GM20431 (cell line): ENCODE measurements around the gene NOTCH1.

Experiments
- in situ Hi-C: fragments of 300-500 bp; cut with MseI, MboI; formaldehyde crosslinking; loops from one replicate; pipeline ENCODE4 v1.15.0; 2020; ENCODE audit warnings: low sequenced_read_pairs; ENCODE audit not compliant: unreplicated experiment

Gene NOTCH1

DNA sequence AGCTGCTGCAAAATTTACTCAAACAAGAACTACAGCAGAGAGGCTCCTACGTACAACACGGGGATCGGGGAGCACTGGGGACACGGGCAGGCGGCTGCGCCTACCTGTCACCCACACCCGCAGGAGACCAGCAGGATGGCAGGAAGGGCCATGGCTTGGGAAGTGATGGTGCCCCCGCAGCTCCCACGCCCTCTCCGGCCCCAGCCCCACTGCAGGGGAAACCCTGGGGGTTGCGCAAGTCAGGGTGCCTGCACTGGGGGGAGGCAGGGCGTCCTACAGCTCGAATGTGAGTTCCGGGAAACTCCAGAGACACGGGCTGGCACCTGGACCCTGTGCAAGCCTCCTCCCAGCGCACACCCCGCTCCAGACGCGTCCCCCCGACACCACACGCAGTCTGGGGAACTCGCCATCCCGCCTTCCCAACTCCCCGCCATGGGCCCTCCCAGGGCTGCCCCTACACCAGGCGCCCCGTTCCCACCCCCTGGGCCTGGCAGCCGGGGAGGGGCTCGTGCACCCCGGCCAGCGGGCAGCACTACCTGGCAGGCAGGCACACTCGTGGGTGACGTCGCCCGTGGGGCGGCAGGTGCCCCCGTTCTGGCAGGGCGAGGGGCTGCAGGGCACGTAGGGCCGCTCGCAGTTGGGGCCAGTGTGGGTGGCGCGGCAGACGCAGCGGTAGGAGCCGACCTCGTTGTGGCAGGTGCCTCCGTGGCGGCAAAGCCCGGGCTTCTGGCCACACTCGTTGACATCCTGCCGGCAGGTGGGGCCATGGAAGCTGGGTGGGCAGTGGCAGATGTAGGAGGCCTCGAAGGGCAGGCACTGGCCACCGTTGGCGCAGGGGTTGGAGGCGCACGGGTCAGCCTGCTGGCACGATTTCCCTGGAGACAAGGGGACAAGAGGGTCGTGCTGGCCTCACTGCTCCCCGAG, 23.3 kb downstream of the NOTCH1 start:
- in situ Hi-C loops, result no loop called here

DNA sequence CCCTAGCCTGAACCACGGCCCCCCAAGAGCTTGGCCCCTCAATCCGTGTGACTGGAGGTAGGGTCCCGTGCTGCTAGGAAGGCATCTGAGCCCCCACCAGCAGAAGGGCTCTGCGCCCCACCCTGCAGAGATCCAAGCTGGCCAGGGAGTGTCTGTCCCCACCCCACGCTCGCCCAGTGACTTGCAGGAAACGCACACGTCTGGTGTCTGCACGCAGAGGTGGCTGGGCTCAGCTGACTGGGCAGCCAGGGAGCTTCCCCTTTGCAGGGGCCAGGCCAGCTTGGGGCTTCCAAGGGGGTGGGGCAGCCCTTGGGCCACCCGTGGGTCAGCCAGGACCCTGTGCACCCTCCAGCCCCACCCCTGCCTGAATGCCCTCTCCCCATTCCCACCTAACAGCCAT, 24.3 kb downstream of the NOTCH1 start:
- in situ Hi-C loops, result no loop called here

DNA sequence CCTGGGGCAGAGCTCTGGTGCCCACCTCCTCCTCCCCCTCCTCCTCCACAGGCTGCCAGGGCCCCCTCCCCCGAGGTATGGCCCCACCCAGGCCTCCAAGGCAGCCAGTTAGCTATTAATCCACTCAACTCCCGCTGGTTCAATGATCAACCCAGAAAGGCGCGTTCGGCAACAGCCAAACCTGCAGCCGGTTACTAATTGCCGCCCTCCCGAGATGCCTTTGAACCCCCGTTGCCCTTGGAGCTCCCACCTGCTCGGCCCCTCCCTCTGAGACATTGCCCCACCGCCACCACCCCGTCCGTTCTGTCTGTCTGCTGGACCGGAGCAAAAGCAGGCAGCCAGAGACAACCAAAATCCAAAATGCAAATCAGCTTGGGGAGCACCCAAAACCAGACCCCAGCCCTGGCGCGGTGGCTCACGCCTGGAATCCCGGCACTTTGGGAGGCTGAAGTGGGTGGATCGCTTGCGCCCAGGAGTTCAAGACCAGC, 25.8 kb downstream of the NOTCH1 start:
- in situ Hi-C loops, result no loop called here

DNA sequence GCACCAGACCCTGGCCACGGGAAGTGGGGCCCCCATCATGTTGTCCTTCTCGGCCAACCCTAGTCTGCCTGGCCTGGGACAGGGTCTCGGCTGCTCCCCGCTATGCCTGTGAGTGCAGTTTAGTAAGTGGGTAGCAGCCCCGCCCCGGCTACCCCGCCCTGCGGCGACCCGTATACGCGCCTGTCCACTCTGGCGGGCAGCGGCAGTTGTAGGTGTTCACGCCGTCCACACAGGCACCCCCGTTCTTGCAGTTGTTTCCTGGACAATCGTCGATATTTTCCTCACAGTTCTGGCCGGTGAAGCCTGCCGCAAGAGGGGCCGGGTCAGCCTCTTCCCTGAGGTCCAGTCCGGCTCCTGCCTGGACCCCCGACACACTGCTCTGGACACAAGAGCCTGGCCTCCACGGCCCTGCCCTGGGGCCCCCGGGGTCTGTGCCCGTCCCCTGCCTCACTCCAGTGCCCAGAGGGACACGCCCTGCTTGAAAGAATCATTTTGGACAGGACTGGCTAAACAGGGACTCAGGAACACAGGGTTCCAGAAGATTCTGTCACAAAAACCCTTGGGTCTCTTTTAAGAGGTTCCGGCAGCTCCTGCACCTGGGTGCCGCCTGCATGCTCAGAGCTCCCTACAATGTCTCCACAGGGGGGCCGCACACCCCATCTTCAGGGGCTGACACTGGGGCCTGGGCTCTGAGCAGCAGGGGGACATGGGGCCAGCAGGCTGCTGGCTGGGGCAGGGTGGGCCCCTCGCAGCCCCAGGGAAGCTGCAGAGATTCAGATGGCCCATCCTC, 26.4 kb downstream of the NOTCH1 start:
- in situ Hi-C loops, result no loop called here

DNA sequence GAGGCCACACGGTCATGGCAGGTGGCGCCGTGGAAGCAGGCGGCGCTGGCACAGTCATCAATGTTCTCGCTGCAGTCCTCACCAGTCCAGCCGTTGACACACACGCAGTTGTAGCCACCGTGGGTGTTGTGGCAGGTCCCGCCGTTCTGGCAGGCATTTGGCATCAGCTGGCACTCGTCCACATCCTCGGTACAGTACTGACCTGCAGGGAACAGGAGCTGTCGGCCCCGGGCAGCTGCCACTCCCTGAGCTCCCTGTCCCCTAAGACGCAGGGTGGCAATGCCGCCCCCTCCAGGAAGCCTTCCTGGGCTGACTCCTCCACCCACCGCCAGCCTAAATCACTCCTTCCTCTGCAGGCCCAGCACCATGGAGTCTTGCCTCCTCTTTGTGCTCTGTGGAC, 27.2 kb downstream of the NOTCH1 start:
- in situ Hi-C loops, result no loop called here

DNA sequence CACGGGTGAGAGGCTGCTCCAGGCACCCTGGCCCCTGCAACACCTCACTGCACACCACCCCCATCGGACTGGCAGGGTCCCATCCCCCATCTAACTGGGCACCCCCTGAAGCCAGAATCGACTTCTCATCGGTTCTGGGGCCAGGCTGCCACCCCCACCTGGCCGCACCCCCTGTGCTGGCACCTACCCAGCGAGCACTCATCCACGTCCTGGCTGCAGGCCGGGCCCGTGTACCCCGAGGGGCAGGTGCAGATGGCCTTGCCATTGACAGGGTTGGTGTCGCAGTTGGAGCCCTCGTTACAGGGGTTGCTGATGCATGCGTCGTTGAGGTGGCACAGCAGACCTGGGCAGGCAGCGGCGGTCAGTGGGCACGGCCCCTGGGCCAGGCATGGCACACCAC, 27.9 kb downstream of the NOTCH1 start:
- in situ Hi-C loops, result no loop called here

DNA sequence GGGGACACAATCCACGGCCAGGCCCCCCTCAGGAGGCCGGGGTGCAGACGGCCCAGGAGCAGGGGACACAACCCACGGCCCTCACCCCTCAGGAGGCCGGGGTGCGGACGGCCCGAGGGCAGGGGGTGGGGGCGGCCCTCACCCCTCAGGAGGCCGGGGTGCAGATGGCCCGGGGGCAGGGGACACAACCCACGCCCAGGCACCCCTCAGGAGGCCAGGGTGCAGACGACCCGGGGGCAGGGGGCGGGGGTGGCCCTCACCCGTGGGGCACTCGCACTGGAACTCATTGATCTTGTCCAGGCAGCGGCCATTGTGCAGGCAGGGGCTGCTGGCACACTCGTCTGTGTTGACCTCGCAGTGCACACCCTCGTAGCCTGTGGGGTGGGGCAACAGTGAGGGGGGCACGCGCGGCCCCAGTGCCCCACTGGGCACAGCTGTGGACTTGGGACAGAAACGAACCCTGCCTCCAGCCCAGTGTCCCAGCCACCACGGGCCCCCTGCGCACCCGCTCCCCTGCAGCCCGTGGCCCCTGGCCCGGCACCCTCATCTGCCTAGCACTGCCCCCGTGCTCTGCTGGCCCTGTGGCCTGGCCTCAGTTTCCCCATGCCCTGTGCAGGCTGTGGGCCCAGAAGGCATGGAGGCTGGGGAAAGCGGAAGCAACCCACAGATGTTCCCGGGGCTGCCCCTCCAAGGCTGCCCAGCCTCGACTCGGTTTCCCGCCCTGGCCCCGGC, 28.7 kb downstream of the NOTCH1 start:
- in situ Hi-C loops, result no loop called here

DNA sequence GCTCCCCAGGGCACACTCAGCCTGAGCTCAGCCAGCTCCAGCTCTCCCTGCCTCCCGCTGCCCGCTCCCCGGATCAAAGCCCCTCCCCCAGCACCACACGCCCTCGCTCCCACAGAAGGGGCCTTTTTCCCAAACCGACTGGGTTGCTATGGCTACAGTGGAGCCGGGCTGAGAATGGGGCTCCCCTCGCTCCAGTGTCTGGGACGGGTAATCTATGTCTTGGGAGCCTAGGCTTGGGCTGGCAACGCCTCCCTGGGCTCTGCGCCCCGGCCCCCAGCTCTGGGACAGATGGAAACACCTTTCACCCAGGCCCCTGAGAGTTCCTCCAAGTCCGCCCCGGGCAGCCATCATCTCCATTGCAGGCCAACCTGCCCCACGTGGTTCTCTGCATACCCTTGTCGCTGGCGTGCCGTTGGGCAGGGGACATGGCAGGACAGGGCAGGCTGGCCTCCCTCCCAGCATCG, 29.6 kb downstream of the NOTCH1 start:
- in situ Hi-C loops, result no loop called here

DNA sequence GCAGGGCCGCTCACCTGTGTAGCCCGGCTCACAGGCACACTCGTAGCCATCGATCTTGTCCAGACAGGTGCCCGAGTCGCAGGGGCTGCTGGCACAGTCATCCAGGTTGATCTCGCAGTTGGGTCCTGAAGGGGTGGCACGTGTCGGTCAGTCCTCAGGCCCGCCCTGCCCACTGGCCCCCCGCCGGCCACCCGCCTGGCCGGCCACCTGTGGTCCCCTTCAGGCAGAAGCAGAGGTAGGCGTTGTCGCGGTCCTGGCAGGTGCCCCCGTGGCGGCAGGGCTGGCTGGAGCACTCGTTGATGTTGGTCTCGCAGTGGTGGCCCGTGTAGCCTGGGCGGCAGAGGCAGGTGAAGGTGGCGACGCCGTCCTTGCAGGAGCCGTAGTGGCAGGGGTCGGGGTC, 30.6 kb downstream of the NOTCH1 start:
- in situ Hi-C loops, result no loop called here

DNA sequence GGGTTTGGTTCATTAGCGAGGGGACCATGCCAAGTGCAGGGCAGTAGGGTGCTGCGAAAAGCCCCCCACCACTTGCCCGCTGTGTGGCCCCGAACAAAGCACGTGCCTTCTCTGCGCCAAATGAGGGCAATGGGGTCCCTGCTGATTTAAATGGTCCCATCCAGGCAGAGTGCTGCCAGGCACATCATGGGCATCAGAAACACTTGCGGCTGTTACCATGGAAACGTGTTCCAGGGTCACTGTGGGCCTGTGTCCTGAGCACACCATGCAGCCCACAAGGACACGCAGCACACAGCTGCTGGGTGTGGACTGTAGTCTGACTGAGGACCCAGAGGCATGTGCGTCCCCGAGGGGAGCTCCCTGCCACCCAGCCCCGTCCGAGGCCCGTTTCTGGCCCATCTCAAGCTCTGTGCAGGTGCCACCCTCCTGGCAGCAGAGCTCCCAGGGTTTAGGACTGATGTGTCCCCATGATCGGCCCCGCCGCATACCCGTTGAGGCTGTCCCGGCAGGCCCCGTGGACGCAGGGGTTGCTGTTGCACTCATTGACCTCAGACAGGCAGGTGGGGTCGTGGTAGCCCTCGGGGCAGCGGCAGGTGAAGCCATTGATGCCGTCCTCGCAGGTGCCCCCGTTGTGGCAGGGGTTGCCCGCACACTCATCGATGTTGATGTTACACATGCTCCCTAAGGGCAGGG, 31.7 kb downstream of the NOTCH1 start:
- in situ Hi-C loops, result no loop called here

DNA sequence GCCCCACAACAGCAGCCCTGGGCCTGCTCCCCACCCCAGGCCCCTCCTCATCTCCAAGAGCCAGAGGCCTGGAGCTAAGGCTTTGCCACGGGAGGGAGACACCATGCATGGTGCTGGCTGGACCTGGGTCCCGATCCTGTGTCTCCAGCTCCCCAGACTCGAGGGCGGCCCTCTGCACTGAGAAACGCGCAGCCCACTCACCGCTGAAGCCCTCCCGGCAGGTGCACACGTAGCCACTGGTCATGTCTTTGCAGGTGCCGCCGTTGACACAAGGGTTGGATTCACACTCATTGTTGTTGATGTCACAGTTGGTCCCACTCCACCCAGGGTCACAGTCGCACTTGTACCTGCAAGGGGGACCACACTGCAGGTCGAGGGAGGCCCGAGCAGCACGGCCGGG, 32.7 kb downstream of the NOTCH1 start:
- in situ Hi-C loops, result no loop called here

DNA sequence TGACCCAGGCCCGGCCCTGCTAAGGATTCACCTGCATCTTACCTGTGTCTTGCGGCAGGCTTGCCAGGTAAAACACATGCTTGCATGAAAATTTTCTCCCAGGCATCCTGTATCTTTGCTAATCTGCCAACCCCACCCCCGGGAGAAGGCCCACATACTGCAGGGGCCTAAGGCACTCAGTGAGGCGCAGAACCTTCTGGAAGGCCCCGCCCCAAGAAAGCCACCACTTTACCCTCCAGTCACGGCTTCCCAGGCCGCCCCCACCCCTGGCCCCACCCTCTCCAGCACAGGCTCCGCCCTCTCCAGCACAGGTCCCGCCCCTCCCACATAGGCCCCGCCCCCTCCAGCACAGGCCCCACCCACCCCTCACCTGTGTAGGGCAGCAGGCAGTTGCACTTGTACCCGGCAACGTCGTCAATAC, 33.2 kb downstream of the NOTCH1 start:
- in situ Hi-C loops, result no loop called here

DNA sequence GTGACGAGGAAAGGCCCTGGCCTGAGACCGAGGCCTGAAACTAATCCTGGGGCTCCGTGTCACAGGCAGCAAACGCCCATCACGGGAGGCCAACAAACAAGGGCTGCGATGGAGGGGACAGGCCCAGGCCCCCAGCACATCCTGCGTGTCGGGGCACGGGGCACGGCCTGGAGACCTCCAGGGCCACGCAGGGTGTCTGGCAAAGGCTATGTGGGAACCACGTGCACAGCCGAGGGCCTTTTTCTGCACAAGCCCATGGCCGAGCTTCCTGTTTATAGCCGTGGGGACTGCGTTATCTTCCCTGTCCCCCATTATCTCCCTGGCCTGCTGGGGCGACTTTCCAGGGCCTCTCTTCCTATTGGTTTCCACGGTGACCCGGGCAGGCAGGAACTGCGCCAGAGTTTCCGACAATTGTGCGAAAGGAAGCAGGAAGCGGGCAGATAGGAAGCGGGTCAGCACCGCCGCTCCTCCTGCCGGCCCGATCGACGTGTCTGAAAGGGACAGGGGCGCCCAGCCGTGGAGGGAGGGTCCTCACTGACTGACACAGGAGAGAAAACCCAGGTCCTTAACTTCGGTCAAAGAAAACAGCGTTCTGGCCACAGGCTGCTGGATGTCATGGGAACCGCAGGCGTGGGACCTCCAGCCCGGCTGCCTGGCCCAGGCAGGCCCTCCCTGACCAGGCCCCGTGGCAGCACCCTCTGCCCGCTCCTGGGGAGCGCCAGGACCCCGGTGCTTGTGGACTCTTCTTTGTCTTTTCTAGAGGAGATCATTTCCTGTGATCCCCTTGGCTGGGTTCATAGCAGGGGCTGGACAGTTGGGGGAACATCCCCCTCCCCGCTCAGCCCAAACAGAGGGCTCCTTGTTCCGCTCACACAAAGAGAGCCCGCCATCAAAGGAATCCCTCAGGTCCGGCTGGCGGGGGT, 33.9 kb downstream of the NOTCH1 start:
- in situ Hi-C loops, result no loop called here

DNA sequence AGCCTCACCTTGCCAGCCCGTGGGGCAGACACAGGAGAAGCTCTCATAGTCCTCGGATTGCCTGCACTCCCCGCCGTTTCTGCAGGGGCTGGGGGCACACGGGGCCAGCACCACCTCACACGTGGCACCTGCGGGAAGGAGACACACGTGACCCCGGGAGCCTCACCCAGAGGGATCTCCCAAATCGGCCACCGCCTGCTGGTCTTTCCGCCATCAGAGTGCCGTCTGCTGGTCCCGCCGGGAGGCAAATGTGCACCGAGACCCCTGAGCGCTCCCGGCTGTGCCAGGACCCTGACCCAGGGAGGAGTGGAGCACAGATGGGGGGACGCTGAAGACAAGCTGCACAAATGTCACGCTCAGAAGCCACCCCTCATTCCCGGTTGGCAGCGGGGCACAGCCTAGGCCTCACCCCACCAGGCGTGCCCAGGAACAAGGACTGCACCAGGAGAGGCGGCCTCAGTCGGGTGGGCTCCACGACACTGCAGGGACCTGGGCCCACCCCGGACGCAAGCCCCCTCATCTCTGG, 34.6 kb downstream of the NOTCH1 start:
- in situ Hi-C loops, result no loop called here

DNA sequence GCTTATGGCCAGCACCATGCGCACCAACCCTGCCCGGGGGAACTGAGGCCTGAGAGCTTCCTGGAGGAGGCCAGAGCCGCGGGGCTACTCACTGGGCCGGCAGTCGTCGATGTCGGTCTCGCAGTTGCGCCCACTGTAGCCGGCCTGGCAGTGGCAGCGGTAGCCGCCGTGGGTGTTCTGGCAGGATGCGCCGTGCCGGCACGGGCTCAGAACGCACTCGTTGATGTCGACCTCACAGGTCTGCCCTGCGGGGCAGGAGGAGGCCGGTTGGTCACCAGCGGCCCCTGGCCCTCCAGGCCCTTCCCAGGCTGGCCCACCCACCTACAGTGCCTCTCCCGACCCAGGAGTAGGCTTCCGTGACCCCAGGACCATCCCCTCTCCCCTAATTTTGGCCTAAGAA, 35.3 kb downstream of the NOTCH1 start:
- in situ Hi-C loops, result no loop called here

DNA sequence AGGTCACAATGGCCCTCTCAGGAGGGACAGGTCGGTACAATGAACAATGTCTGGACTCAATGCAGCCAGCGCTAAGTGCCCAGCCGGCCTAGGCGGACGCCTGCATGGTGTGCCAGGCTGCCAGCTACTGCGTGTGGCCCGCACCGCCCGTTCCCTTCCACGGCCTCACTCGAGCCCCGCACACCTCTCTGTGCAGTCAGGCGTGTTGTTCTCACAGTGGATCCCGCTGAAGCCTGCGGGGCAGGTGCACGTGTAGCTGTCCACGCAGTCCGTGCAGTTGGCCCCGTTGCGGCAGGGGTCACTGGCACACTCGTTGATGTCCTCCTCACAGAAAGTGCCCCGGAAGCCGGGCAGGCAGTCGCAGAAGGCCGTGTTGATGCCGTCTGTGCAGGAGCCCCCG, 36.3 kb downstream of the NOTCH1 start:
- in situ Hi-C loops, result no loop called here

DNA sequence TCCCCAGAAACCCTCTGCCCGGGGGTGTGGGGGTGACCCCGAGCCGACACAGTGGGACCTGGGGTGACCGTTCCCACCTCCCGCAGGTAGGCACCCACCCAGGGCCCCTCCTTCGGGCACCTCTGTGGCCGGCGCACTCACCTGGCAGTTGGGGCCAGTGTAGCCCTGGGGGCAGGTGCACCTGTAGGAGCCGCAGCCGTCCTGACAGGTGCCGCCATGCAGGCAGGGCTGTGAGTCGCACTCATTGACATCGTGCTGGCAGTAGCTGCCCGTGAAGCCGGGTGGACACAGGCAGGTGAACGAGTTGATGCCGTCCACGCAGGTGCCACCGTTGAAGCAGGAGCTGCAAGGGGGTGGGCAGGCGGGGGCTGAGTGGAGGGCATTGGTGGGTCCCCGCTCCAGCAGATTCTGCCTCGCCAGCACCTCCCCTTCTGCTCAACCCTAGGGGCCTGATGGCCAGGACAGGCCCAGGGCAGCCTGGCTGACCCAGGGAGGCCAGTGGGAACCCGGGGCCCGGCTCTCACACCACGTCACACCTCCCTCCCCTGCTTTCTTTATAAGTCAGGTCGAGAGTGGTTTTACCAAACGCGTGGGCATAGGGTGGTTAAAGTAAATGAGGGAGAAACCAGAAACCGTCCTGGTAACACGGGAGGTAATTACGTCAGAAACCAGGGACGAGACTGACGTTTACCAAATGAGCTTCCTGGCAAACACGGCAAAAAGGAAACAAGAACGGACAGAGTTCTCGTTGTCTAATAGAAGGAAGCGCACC, 36.9 kb downstream of the NOTCH1 start:
- in situ Hi-C loops, result no loop called here

DNA sequence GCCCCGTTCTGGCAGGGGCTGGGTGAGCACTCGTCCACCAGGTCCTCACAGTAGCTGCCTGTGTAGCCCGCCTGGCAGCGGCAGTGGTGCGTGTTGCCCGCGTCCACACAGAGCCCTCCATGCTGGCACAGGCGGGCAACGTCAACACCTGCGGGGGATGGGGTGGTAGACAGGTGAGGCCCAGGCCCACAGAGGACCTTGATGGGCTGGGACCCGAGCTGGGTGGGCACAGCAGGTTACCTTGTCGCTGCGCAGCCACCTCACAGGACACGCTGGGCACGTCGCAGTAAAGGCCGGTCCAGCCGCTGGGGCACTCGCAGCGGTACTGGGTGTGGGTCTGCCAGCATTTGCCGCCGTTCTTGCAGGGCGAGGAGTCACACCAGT, 37.9 kb downstream of the NOTCH1 start:
- in situ Hi-C loops, result no loop called here
